Fibroblast of mammary gland (primary cell): ENCODE results near the gene SUPT5H.

Source experiments
- DNase-seq: peaks from one replicate; pipeline ENCODE4 v3.0.0-alpha.2; 2010; ENCODE audit warnings: low read depth
- H3K4me3 ChIP-seq: 2 replicates; pipeline ENCODE4 v1.5.1; 2011; ENCODE audit warnings: low read depth, mild to moderate bottlenecking, low read length, moderate library complexity; ENCODE audit not compliant: control insufficient read depth
- CTCF ChIP-seq: conservative IDR thresholded peaks from 2 replicates; pipeline ENCODE4 v1.5.1; 2011; ENCODE audit warnings: low read depth, low read length, inconsistent platforms; ENCODE audit not compliant: control insufficient read depth, insufficient read depth

Gene SUPT5H

GRCh38 chr19:39483141-39483540 is 37.8 kb downstream of the SUPT5H start:
- no peak for DNase-seq
- no peak overlapping the region for H3K4me3 ChIP-seq
- no peak for TF ChIP-seq CTCF

GRCh38 chr19:39489756-39490155 is 44.4 kb downstream of the SUPT5H start:
- DNase-seq: no peak
- no peak overlapping the region for H3K4me3 ChIP-seq
- no peak for TF ChIP-seq CTCF

- H3K4me3 ChIP-seq: no peak overlapping the region
- TF ChIP-seq CTCF: no peak
- DNase-seq: no peak
Measured at GRCh38 chr19:39492225-39492624, 46.8 kb downstream of the SUPT5H start.

- no peak overlapping the region for H3K4me3 ChIP-seq
- TF ChIP-seq CTCF: no peak
- no peak for DNase-seq
Measured at GRCh38 chr19:39492788-39493187, 47.4 kb downstream of the SUPT5H start.

GRCh38 chr19:39494661-39495060 is 49.3 kb downstream of the SUPT5H start:
- TF ChIP-seq CTCF: no peak
- no peak for DNase-seq

GRCh38 chr19:39496063-39496462 is 50.7 kb downstream of the SUPT5H start:
- TF ChIP-seq CTCF: no peak
- DNase-seq: no peak
- H3K4me3 ChIP-seq: no peak overlapping the region

More at GRCh38 chr19:39494661-39495060, 49.3 kb downstream of the SUPT5H start:
- no peak overlapping the region for H3K4me3 ChIP-seq

- no peak overlapping the region for H3K4me3 ChIP-seq
- TF ChIP-seq CTCF: no peak
- DNase-seq: no peak
Measured at GRCh38 chr19:39497701-39497995, 52.3 kb downstream of the SUPT5H start.
